ENCODE measurements around the gene PRDM16. TPM values are rescaled to one million over a fixed set of nuclear protein-coding genes. Genes with fewer than 3 reads are reported as not detected.
A peak's percentile ranks its signal among the peaks of the same experiment; 100 is the strongest.

PRDM16 gene
- total RNA-seq, 1 experiment from 2014 or later, result 0.95 TPM

- H3K4me3 ChIP-seq, result no peak overlapping the region
- H3K9me3 ChIP-seq, result no peaks in the 10 kb centered on the region
- no peak for DNase-seq
- no peaks in the 10 kb centered on the region for H3K27me3 ChIP-seq
- no peaks in the 10 kb centered on the region; the same call in 1 of the 2 replicates for H3K36me3 ChIP-seq
Observed at GRCh38 chr1:3481836-3482375, 412.9 kb downstream of the PRDM16 start.

GRCh38 chr1:3482378-3482849 lies 413.4 kb downstream of the PRDM16 start:
- DNase-seq, result peak; percentile 69
- Histone ChIP-seq H3K9me3 (no peaks in the 10 kb centered on the region), H3K36me3 (no peaks in the 10 kb centered on the region; the same call in none of the 2 replicates), H3K4me3 (no peak overlapping the region), H3K27me3 (no peaks in the 10 kb centered on the region)

- Histone ChIP-seq H3K36me3 (peaks cover 7% of the 10 kb centered on the region), H3K4me3 (no peak overlapping the region), H3K9me3 (peaks cover 3% of the 10 kb centered on the region; the same call in 1 of the 2 replicates), H3K27me3 (no peaks in the 10 kb centered on the region)
- DNase-seq, result no peak
Observed at GRCh38 chr1:3483380-3483779, 414.4 kb downstream of the PRDM16 start.

GRCh38 chr1:3483801-3484444 lies 414.9 kb downstream of the PRDM16 start:
- Histone ChIP-seq H3K4me3 (no peak overlapping the region), H3K9me3 (peaks cover 4% of the 10 kb centered on the region; the same call in 1 of the 2 replicates), H3K27me3 (no peaks in the 10 kb centered on the region), H3K36me3 (peaks cover 12% of the 10 kb centered on the region)
- no peak for DNase-seq

- no peak for DNase-seq
- peaks cover 6% of the 10 kb centered on the region; the same call in 1 of the 2 replicates for H3K9me3 ChIP-seq
- H3K36me3 ChIP-seq, result peaks cover 23% of the 10 kb centered on the region
- H3K27me3 ChIP-seq, result no peaks in the 10 kb centered on the region
- H3K4me3 ChIP-seq, result no peak overlapping the region
Observed at GRCh38 chr1:3485016-3485415, 416.0 kb downstream of the PRDM16 start.

Other genes starting within 250 kb of the PRDM16 start
- gene ACTRT2, start 47.7 kb upstream of the PRDM16 start, total RNA-seq (2014; rRNA removed; shearing (Covaris generic); ENCODE audit: low replicate concordance), result not detected in 2 replicates

All from MG63 (cell line).